NB4 (cell line): ENCODE data around the gene RHEX.
A peak's percentile ranks its signal among the peaks of the same experiment; 100 is the strongest.

Experiments
- DNase-seq: peaks from one replicate; pipeline ENCODE4 v3.0.0; 2010; ENCODE audit warnings: low read depth
- H3K4me3 ChIP-seq: one replicate; pipeline ENCODE4 v1.5.1; 2011; ENCODE audit warnings: mild to moderate bottlenecking, low read depth, low read length, moderate library complexity
- CTCF ChIP-seq: IDR thresholded peaks from one replicate; pipeline ENCODE4 v1.5.1; 2012; ENCODE audit warnings: low read depth, low read length
- MYC ChIP-seq: IDR thresholded peaks from 2 replicates; pipeline ENCODE4 v1.6.1; 2011; ENCODE audit warnings: low read depth, low read length
- POLR2A ChIP-seq: IDR thresholded peaks from 2 replicates; pipeline ENCODE4 v1.6.1; 2011; ENCODE audit warnings: mild to moderate bottlenecking; ENCODE audit not compliant: insufficient read length; ENCODE audit errors: extremely low read depth
- TF ChIP-seq, protein P1 (sequence below): IDR thresholded peaks from 2 replicates; pipeline ENCODE4 v1.6.1; 2011; ENCODE audit warnings: low read depth, low read length

RHEX gene

GRCh38 chr1:206065547-206066145 is 12.7 kb downstream of the RHEX start:
- no peak for DNase-seq
- no peak overlapping the region for H3K4me3 ChIP-seq
- TF ChIP-seq CTCF (no peak), MYC (no peak), POLR2A (no peak)
- TF ChIP-seq, protein P1, sequence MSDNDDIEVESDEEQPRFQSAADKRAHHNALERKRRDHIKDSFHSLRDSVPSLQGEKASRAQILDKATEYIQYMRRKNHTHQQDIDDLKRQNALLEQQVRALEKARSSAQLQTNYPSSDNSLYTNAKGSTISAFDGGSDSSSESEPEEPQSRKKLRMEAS: no peak

DNA sequence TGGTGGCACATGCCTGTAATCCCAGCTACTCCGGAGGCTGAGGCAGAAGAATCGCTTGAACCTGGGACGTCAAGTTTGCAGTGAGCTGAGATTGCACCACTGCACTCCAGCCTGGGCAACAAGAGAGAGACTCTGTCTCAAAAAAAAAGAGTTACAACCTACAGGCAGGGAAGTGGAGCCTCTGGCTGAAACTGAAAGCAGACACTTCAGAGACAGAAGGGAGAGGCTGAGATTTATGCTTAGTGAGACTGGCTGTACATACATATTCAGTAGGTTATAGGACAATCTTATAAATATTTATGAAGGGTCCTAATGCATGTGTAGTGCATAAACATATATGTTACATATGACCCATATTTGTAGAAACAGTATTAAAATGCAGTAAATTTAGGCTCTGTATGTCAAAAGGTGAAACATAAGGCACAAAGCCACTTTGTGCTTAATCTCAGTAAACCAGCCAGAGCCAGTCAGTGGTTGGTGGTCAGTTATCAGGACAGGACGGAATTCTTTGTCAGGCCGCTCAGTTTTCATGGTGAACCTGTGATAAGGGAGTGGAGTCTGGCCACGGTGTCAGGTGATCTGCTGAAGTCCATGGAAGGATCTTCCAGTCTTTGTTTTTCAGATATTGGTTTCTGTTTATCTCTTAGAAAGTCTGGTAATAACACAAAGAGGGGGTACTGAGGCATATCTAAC is 13.7 kb downstream of the RHEX start:
- H3K4me3 ChIP-seq: no peak overlapping the region
- DNase-seq: no peak
- TF ChIP-seq CTCF (no peak), POLR2A (no peak), MYC (no peak)
- TF ChIP-seq, protein P1: no peak

- H3K4me3 ChIP-seq: no peak overlapping the region
- DNase-seq: peak; percentile 40
- TF ChIP-seq MYC: no peak
- TF ChIP-seq, protein P1: 0 out of 2 replicates have a peak, but pooled peaks have one; percentile 9
Measured at GRCh38 chr1:206067486-206068227, 14.7 kb downstream of the RHEX start.

DNA sequence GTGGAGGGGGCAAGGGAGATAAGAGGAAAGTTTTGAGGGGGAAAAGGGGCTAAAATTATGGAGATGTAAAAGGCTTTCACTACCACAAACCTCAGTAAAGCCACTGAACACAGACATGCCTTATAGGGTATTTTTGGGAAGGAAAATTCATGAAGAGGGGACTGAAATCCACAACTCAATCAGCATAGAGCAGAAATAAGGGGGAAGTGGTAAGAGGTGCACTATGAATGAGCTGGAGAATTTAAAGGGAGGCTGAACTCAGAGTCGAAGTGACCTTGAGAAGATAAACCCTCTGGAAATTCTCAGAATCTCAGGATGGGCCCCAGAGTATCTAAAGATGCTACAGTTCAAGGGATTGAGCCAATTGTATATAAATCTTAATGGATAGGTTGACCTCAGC is 15.3 kb downstream of the RHEX start:
- H3K4me3 ChIP-seq: no peak overlapping the region
- no peak for DNase-seq

GRCh38 chr1:206070627-206071304 is 17.8 kb downstream of the RHEX start:
- TF ChIP-seq CTCF (no peak), POLR2A (no peak), MYC (no peak)
- TF ChIP-seq, protein P1: no peak
- no peak overlapping the region for H3K4me3 ChIP-seq
- DNase-seq: no peak

More for the DNA sequence above, 15.3 kb downstream of the RHEX start:
- TF ChIP-seq CTCF (no peak), MYC (no peak), POLR2A (no peak)
- TF ChIP-seq, protein P1: no peak
